Activated T-helper 17 cell treated with anti-CD3 and anti-CD28 coated beads, Interleukin-2, amount 50 U/mL, for 72 hours (primary cell): ENCODE measurements around the gene SNAPC4. TPM values are rescaled to one million over a fixed set of nuclear protein-coding genes. Genes with fewer than 3 reads are reported as not detected.
A peak's percentile ranks its signal among the peaks of the same experiment; 100 is the strongest.

Source experiments
- ATAC-seq: fragments of 150-1000 bp; cut with Tn5 transposase; replicated peaks from 2 replicates; pipeline ENCODE4 v1.10.0; 2021; ENCODE audit warnings: mild to moderate bottlenecking, moderate library complexity
- H3K27ac Mint-ChIP-seq: one replicate; pipeline ENCODE4 v1.8.0; 2022; ENCODE audit warnings: mixed read lengths
- H3K27me3 Mint-ChIP-seq: one replicate; pipeline ENCODE4 v1.8.0; 2022; ENCODE audit warnings: mixed read lengths
- H3K36me3 Mint-ChIP-seq: one replicate; pipeline ENCODE4 v1.8.0; 2022; ENCODE audit warnings: low read depth, mild to moderate bottlenecking, mixed read lengths
- H3K4me1 Mint-ChIP-seq: one replicate; pipeline ENCODE4 v1.8.0; 2022; ENCODE audit warnings: mixed read lengths
- H3K4me3 Mint-ChIP-seq: one replicate; pipeline ENCODE4 v1.8.0; 2022; ENCODE audit warnings: mild to moderate bottlenecking, mixed read lengths
- H3K9me3 Mint-ChIP-seq: one replicate; pipeline ENCODE4 v1.8.0; 2022; ENCODE audit warnings: mixed read lengths
- total RNA-seq, 2 donors: library from RNA; stranded (reverse); gene quantifications; one replicate each; pipeline ENCODE4 v1.2.3, GENCODE V29; 2022

Gene SNAPC4
- total RNA-seq, 2 donors from 2014 or later: 16.3 to 21.9 TPM

DNA sequence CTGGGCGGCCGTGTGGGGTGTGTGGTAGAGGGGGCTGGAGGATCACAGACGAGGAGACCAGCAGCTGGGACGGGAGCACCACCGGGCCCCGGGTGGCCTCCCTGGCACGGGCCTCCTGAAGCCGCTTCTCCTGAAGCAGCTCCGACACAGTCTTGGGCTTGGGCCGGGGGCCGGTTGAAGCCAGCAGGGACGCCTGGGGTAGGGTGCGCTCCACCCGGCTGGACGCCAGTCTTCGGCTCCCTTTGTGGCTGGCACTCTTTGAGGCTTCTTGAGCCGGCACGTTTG lies 21.0 kb downstream of the SNAPC4 start:
- no peaks in the 10 kb centered on the region for H3K27me3 Mint-ChIP-seq
- peaks cover 52% of the 10 kb centered on the region for H3K36me3 Mint-ChIP-seq
- H3K27ac Mint-ChIP-seq: no peak overlapping the region
- no peaks in the 10 kb centered on the region for H3K4me1 Mint-ChIP-seq
- H3K4me3 Mint-ChIP-seq: no peak overlapping the region
- no peaks in the 10 kb centered on the region for H3K9me3 Mint-ChIP-seq
- no peak for ATAC-seq

DNA sequence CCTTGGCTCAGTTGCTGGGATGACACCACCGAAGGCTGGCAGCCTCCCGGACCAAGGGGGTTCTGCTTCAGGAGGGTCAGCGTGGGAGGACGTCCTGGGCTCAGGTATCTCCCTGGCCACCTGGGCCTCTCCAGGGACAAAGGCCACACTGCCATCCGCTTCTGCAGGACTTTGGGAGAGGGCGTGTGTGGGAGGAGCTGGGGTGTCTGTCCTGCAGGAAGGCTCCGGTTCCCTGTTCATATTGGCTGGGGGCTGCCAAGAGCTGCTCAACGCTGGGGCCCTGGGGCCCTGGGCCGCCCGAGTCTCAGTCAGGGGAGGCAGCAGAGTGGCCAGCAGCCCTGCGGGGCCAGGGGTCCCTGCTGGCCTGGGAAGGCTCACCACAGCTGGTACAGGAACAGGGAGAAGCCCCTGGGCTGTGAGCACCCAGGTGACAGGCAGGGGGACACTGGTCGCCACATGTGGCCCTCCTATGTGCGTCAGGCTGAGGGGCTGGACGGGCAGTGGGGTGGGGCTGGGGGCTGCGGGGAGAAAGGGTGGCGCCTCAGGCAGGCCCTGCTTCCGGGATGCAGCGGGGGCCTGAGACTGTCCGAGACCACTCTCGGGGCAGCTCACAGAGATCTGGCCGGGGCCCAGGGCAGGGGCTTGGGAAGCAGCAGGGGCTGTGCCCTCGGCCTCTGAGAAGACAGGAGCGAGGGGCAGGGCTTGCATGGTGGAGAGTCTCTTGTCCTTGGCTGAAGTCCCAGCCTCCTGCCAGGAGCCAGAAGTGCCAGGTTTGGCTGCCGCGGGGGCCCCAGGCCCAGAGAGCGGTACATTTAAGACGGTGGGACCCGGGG lies 21.6 kb downstream of the SNAPC4 start:
- ATAC-seq: no peak
- H3K4me1 Mint-ChIP-seq: no peaks in the 10 kb centered on the region

DNA sequence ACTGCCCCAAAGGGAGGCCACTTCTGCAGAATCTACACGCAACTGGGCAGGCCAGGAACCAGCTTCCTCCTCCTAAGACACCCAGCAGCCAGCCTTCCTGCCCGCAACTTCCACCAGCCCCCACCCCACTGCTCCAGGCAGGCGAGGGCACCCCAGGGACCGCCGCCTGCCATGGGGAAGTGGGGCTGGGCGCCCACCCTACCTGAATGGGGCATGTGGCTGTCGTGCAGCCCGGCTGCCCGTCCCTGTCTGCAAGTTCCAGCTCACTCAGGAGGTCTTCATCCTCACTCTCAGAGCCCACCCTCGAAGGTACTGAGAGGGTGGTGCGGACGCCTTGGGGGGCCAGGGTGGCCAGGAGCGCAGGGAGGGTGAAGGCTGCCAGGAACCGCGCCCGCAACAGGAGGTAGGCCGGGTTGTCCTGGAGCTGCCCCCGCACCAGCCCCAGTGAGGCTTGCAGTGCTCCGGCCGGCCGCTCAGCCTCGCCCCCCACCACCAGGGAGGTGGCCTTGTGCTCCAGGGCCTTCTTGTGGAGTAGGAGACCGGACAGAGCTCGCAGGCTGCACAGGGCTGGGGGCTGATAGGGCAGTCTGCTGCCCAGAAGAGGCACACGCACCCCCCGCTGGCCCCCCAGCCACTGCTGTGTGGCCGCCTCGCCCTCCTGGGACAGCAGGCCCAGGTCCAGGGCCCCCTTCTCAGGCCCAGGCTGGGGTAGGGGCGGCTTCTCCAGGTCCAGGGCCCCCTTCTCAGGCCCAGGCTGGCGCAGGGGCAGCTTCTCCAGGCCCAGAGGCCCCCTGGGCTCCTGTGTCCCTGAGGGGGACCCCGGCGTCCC lies 22.4 kb downstream of the SNAPC4 start:
- H3K27ac Mint-ChIP-seq: no peak overlapping the region
- no peaks in the 10 kb centered on the region for H3K4me1 Mint-ChIP-seq
- peaks cover 39% of the 10 kb centered on the region for H3K36me3 Mint-ChIP-seq
- H3K4me3 Mint-ChIP-seq: no peak overlapping the region
- no peaks in the 10 kb centered on the region for H3K9me3 Mint-ChIP-seq
- ATAC-seq: no peak
- no peaks in the 10 kb centered on the region for H3K27me3 Mint-ChIP-seq

More for the DNA sequence above, 21.6 kb downstream of the SNAPC4 start:
- Mint-ChIP-seq H3K4me3 (no peak overlapping the region), H3K27me3 (no peaks in the 10 kb centered on the region), H3K36me3 (peaks cover 46% of the 10 kb centered on the region), H3K27ac (no peak overlapping the region), H3K9me3 (no peaks in the 10 kb centered on the region)

DNA sequence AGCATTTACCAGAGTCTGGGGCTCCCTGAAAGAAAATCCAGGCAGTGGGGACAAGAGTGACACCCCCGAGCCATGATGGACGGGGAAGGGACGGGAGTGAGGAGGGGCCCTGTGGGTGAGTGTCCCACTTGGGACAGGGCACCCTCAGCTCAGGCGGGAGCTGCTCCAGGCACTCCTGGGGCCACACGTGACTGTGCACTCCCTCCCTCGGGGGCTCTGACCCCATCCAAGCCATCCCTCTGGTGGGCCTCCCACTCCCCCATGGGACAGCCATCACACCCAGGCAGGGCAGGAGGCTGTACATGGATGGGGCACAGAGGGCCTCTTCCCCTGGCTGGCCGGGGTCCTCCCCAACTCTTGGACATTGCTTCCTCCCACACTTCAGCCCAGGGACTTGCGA lies 23.5 kb downstream of the SNAPC4 start:
- Mint-ChIP-seq H3K36me3 (peaks cover 29% of the 10 kb centered on the region), H3K9me3 (no peaks in the 10 kb centered on the region), H3K27me3 (no peaks in the 10 kb centered on the region), H3K27ac (no peak overlapping the region), H3K4me1 (no peaks in the 10 kb centered on the region), H3K4me3 (no peak overlapping the region)
- ATAC-seq: no peak

DNA sequence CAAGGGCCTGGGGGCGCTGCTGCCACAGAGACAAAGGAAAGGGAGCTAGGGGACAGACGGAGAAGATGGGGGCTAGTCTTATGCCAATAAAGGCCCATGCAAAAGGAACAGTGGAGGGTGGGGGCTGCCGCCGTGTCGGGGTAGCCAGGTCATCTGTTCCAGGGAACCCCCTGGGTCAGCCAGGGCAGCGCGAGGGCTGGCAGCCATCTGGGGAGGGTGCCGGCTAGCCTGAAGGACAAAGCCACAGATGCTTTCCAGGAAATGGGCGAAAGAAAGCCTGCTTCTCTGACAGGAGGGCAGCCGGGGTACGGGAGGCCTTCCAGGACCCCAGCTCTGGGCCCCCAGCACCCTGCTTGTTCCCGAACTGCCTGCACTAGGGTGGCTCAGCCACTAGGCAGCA lies 24.9 kb downstream of the SNAPC4 start:
- Mint-ChIP-seq H3K27me3 (no peaks in the 10 kb centered on the region), H3K4me1 (no peaks in the 10 kb centered on the region), H3K9me3 (no peaks in the 10 kb centered on the region), H3K4me3 (no peak overlapping the region), H3K36me3 (peaks cover 21% of the 10 kb centered on the region), H3K27ac (no peak overlapping the region)
- ATAC-seq: no peak

DNA sequence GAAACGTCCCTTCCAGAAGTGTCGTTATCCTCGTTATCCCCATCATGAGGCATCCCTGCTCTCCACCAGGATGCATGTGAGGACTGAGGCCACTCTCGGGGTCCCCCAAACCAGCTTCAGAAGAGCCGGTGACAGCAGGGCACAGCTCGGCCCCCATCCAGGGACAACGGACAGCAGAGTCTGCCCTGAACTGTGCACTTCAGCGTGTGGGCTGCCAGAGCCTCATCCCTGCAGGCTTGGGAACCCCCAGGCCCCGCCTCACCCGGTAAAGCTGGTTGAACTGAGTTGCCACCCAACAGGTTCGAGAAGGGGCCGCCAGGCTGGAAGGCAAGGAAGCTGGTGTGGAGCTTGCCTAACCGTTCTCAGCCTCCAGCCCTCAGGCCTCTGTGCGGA lies 25.8 kb downstream of the SNAPC4 start:
- Mint-ChIP-seq H3K4me1 (no peaks in the 10 kb centered on the region), H3K36me3 (peaks cover 14% of the 10 kb centered on the region), H3K27ac (no peak overlapping the region), H3K27me3 (no peaks in the 10 kb centered on the region), H3K9me3 (no peaks in the 10 kb centered on the region), H3K4me3 (no peak overlapping the region)
- no peak for ATAC-seq

DNA sequence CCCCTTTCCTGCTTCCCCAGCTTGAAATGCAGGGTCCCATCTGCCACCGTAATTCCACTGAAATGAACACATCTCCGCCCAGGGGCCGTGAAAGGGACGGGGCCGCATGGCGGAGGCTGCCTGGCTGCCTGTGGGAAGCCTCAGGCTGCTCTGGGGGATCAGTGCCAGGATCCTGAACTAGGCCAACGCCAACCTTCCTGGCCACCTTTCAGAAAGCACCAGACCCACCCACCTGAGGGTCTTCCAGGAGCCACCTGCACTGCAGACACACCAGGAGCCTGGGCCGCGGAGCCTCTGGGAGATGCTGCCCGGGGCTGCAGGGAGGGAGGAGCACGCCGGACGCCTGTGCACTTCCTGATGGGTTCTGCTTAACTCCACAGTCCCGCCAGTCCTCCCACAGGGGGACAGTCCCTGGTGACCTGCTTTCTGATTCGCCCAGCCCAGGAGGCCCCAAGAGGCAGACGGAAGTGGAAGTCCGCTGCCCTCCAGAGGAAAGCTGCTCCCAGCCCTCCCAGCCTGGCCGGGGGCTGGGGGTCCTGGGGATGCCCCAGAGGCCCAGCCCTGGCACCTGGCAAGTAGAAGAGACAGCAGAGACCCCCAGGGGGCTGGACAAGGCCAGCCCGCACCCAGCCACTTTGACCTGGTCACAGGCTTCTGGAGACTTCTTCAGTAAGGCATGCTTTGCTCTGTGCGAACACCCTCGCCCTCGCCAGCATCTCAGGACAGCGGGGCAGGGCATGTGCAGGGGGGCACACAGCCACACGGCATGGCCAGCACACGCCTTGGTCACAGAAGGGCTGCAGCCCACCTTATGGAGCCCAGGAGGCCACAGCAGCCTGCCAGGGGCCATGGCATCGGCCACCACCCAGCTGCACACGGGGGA lies 26.4 kb downstream of the SNAPC4 start, which contains the start of gene CARD9:
TSS of gene CARD9 (minus strand) at position 370 of the 883 bp plus-strand sequence. CDS start 1,591 bp downstream, outside the sequence.
- Mint-ChIP-seq H3K4me1 (no peaks in the 10 kb centered on the region), H3K4me3 (peak within 1 kb of the TSS; percentile 62), H3K27ac (no peak within 1 kb of the TSS)

DNA sequence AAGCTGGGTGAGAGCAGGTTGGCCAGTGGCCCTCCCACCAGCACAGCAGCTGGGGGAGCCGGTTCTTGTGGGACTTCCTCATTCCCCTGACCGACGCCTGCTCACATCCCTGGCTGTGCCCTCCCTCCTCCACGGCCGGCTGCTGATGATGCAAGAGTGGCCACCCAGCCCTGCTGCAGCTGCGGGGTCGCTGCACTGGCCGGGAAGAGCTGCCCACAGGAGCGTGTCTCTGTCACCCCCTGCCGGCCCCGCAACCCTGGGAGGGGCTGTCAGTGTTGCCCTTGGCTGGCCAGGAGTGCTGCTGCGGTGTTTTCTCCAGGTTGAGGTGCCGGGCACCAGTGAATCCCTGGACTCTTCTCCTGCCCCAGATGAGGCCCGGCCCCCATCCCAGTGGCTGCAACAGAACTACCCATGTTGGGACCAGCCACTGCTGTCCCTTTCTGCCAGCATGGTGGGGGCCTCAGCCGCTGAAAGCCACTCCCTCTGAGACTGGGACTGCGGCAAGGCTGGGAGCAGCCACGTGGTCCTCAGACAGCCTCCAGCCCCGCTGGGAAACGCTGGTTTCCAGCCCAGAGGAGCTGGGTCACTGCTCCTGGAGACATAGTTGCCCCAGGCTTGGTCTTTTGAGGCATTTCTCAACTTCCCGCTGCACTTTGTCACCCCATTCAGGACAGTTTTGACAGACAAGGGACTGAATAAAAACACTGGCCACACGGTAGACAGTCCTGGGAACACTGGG lies 27.2 kb downstream of the SNAPC4 start:
- Mint-ChIP-seq H3K27me3 (no peaks in the 10 kb centered on the region), H3K4me1 (no peaks in the 10 kb centered on the region), H3K9me3 (no peaks in the 10 kb centered on the region), H3K27ac (no peak overlapping the region), H3K4me3 (peak overlapping the region; percentile 62), H3K36me3 (peaks cover 9% of the 10 kb centered on the region)
- ATAC-seq: no peak

More for the DNA sequence above, 26.4 kb downstream of the SNAPC4 start, which contains the start of gene CARD9:
- peak; percentile 90 for ATAC-seq
- no peaks in the 10 kb centered on the region for H3K9me3 Mint-ChIP-seq
- H3K27me3 Mint-ChIP-seq: no peaks in the 10 kb centered on the region
- H3K36me3 Mint-ChIP-seq: peaks cover 9% of the 10 kb centered on the region

DNA sequence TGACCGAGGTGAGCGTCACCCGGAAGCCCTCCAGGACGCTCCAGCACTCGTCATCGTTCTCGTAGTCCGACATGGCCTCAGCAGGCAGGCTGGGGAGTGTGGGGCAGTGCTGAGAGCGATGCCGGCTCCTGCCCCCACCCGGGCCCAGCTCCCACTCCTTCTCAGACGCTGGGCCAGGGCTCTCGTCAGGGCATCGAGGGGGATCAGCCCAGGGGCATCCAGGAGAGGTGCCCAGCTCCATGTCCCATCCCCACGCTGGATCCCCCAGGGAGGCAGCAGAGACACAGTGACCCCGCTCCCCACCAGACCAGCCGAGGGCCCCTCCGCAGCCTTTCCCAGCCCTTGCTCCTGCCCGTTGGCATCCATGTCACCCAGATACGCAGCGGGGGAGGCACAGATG lies 28.0 kb downstream of the SNAPC4 start:
- H3K9me3 Mint-ChIP-seq: no peaks in the 10 kb centered on the region

DNA sequence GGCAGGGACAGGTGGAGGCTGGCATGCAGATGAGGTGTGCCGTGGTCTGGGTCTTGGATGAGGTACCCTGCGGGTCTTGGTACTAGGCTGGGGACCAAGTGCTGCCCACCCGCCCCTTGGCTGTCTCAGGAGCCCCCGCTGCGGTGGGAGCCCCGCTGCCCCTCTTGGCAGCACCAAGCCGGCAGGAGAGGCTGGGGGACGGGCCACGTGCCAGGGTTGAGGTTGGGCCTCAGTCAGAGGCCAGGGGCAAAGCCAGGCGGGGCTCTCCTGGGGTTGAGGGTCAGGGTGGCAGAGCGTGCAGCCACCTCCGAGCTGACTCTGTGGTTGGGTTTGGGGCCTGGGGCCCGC lies 28.5 kb downstream of the SNAPC4 start:
- no peak overlapping the region for H3K27ac Mint-ChIP-seq
- no peaks in the 10 kb centered on the region for H3K4me1 Mint-ChIP-seq
- no peak overlapping the region for H3K4me3 Mint-ChIP-seq
- ATAC-seq: no peak
- no peaks in the 10 kb centered on the region for H3K9me3 Mint-ChIP-seq
- peaks cover 9% of the 10 kb centered on the region for H3K36me3 Mint-ChIP-seq
- no peaks in the 10 kb centered on the region for H3K27me3 Mint-ChIP-seq

More for the DNA sequence above, 28.0 kb downstream of the SNAPC4 start:
- peaks cover 9% of the 10 kb centered on the region for H3K36me3 Mint-ChIP-seq
- no peak overlapping the region for H3K27ac Mint-ChIP-seq
- H3K4me1 Mint-ChIP-seq: no peaks in the 10 kb centered on the region
- H3K27me3 Mint-ChIP-seq: no peaks in the 10 kb centered on the region
- H3K4me3 Mint-ChIP-seq: no peak overlapping the region
- no peak for ATAC-seq

DNA sequence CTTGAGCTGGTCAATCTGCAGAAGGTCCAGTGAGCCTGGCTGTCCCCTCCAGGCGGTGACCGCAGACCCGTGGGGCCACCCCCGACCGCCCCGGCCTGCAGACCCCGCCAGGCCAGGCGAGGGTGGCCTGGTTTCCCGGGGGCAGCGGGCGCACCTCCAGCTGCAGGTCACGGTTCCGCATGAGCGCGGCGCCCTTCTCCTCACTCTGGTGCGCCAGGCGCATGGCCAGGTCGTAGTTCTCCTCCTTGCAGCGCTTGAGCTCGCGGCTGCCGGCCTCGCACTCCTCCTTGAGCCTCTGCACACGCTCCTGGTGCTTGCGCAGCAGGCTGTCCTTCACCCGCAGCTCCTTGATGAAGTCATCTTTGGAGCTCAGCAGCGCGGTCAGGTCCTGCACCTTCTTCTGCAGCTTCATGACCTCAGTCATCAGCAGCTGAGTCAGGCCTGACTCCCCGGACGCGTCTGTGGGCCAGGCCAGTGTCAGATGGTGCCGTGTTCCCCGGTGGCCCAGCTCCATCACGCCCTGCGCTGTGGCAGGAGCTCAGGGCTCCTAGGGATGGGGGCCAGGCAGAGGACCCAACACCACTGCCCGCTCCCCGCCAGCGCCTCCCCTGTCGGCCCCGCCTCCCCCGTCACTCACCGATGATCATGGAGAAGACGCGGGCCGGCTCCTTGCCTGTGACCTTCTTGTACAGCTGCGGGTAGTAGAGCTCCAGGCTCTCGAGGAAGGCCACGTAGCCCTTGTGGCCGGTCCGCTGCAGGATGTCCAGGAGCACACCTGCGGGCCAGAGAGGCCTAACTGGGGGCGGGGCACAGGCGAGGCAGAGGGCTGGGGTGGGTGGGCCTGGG lies 29.1 kb downstream of the SNAPC4 start:
- Mint-ChIP-seq H3K4me3 (no peak overlapping the region), H3K4me1 (no peaks in the 10 kb centered on the region), H3K27ac (no peak overlapping the region), H3K36me3 (peaks cover 9% of the 10 kb centered on the region), H3K9me3 (no peaks in the 10 kb centered on the region), H3K27me3 (no peaks in the 10 kb centered on the region)
- no peak for ATAC-seq

DNA sequence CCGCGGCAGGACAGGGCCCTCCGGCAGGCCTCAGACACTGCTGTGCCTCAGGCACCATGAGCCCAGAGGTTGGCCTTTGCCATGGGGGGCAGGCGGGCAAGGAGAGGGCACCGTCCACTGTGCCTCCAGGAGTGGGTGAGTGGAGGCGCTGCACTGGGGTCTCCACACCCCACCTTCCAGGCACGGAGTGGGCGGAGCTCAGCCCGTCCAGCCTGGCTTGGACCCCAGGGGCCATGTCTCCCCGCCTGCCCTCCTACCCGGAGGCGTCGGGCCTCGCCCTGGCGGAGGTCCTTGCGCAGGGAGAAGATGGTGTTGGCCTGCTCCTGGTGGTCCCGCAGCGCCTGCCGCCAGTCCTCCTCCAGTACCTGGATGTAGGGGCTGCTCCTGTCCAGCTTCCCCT lies 29.9 kb downstream of the SNAPC4 start:
- H3K27me3 Mint-ChIP-seq: no peaks in the 10 kb centered on the region
- H3K36me3 Mint-ChIP-seq: peaks cover 8% of the 10 kb centered on the region
- no peaks in the 10 kb centered on the region for H3K9me3 Mint-ChIP-seq
- H3K4me3 Mint-ChIP-seq: no peak overlapping the region
- ATAC-seq: no peak
- no peaks in the 10 kb centered on the region for H3K4me1 Mint-ChIP-seq
- H3K27ac Mint-ChIP-seq: no peak overlapping the region

DNA sequence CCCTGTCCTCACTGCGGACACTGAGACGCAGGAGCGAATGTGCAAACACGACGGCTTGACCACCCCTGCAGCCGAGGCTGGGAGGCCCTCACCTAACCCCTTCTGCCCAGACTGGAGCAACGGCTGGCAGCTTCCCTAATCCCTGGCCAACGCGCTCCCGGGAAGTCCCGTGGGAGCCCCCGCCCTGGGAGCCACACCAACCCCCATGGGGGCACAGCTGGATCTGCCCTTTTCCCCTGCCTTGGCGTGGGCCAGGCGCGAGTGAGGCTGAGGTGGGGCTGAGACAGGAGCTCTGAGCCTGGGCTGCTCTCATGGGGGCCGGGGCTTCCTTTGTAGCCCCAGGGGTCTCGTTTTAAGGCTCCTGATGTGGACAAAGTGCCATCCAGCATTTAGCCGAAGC lies 31.8 kb downstream of the SNAPC4 start:
- Mint-ChIP-seq H3K36me3 (no peaks in the 10 kb centered on the region), H3K27me3 (no peaks in the 10 kb centered on the region), H3K9me3 (no peaks in the 10 kb centered on the region), H3K27ac (no peak overlapping the region), H3K4me1 (no peaks in the 10 kb centered on the region), H3K4me3 (no peak overlapping the region)
- no peak for ATAC-seq
